ENCODE results near the gene TMEM190. TPM values are rescaled to one million over a fixed set of nuclear protein-coding genes. Genes with fewer than 3 reads are reported as not detected.

Gene TMEM190
- total and polyA plus RNA-seq, 2 experiments from 2014 or later, result 6.6 TPM; not detected in 1

- no peak overlapping the region for H3K27ac ChIP-seq
These were observed 29.7 kb upstream of the TMEM190 start for GRCh38 chr19:55346725-55347441.

GRCh38 chr19:55347442-55348009, 29.1 kb upstream of the TMEM190 start:
- no peaks in the 10 kb centered on the region for H3K4me1 ChIP-seq (ENCODE audit: insufficient read depth)
- H3K4me2 ChIP-seq, result no peak overlapping the region
- H3K9me2 ChIP-seq (replicated peaks; ENCODE audit: insufficient read depth), result no peaks in the 10 kb centered on the region
- 94% methylated on average over 8 of the region's 10 CpGs for WGBS (ENCODE audit: low lambda C conversion rate, missing lambda C conversion rate)
- DNase-seq (ENCODE audit: low spot score), result no peak
- H3K36me3 ChIP-seq (replicated peaks; ENCODE audit: insufficient read depth, low read depth), result no peaks in the 10 kb centered on the region
- no peak for TF ChIP-seq EZH2 (IDR thresholded peaks at IDR 0.05; ENCODE audit: borderline replicate concordance)
- TF ChIP-seq, protein P1, sequence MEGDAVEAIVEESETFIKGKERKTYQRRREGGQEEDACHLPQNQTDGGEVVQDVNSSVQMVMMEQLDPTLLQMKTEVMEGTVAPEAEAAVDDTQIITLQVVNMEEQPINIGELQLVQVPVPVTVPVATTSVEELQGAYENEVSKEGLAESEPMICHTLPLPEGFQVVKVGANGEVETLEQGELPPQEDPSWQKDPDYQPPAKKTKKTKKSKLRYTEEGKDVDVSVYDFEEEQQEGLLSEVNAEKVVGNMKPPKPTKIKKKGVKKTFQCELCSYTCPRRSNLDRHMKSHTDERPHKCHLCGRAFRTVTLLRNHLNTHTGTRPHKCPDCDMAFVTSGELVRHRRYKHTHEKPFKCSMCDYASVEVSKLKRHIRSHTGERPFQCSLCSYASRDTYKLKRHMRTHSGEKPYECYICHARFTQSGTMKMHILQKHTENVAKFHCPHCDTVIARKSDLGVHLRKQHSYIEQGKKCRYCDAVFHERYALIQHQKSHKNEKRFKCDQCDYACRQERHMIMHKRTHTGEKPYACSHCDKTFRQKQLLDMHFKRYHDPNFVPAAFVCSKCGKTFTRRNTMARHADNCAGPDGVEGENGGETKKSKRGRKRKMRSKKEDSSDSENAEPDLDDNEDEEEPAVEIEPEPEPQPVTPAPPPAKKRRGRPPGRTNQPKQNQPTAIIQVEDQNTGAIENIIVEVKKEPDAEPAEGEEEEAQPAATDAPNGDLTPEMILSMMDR (IDR thresholded peaks at IDR 0.05; ENCODE audit: poor library complexity), result no peak
- no peak for TF ChIP-seq EZH2phosphoT487 (IDR thresholded peaks at IDR 0.05; ENCODE audit: low read depth, severe bottlenecking, unreplicated experiment)
- no peak overlapping the region for H3K4me3 ChIP-seq
- H3K27me3 ChIP-seq, result peaks cover 11% of the 10 kb centered on the region
- H3K79me2 ChIP-seq, result no peaks in the 10 kb centered on the region
- no peaks in the 10 kb centered on the region for H3K9me3 ChIP-seq (ENCODE audit: low read depth)
- no peaks in the 10 kb centered on the region for H4K20me1 ChIP-seq (ENCODE audit: insufficient read depth, poor library complexity, severe bottlenecking)
- no peak overlapping the region for H2AFZ ChIP-seq
- H3K27ac ChIP-seq, result no peak overlapping the region

More at GRCh38 chr19:55346725-55347441, 29.7 kb upstream of the TMEM190 start:
- Histone ChIP-seq H3K79me2 (peaks cover 1% of the 10 kb centered on the region), H3K9me2 (replicated peaks; ENCODE audit: insufficient read depth) (no peaks in the 10 kb centered on the region), H3K4me1 (ENCODE audit: insufficient read depth) (no peaks in the 10 kb centered on the region), H3K36me3 (replicated peaks; ENCODE audit: insufficient read depth, low read depth) (no peaks in the 10 kb centered on the region), H4K20me1 (ENCODE audit: insufficient read depth, poor library complexity, severe bottlenecking) (no peaks in the 10 kb centered on the region), H2AFZ (no peak overlapping the region), H3K4me2 (no peak overlapping the region), H3K27me3 (peaks cover 6% of the 10 kb centered on the region), H3K4me3 (no peak overlapping the region), H3K9me3 (ENCODE audit: low read depth) (no peaks in the 10 kb centered on the region)
- DNase-seq (ENCODE audit: low spot score), result no peak
- no peak for TF ChIP-seq EZH2phosphoT487 (IDR thresholded peaks at IDR 0.05; ENCODE audit: low read depth, severe bottlenecking, unreplicated experiment)
- TF ChIP-seq, protein P1 (IDR thresholded peaks at IDR 0.05; ENCODE audit: poor library complexity), result no peak
- no peak for TF ChIP-seq EZH2 (IDR thresholded peaks at IDR 0.05; ENCODE audit: borderline replicate concordance)
- 94% methylated on average over 15 of the region's 41 CpGs for WGBS (ENCODE audit: low lambda C conversion rate, missing lambda C conversion rate)

DNA sequence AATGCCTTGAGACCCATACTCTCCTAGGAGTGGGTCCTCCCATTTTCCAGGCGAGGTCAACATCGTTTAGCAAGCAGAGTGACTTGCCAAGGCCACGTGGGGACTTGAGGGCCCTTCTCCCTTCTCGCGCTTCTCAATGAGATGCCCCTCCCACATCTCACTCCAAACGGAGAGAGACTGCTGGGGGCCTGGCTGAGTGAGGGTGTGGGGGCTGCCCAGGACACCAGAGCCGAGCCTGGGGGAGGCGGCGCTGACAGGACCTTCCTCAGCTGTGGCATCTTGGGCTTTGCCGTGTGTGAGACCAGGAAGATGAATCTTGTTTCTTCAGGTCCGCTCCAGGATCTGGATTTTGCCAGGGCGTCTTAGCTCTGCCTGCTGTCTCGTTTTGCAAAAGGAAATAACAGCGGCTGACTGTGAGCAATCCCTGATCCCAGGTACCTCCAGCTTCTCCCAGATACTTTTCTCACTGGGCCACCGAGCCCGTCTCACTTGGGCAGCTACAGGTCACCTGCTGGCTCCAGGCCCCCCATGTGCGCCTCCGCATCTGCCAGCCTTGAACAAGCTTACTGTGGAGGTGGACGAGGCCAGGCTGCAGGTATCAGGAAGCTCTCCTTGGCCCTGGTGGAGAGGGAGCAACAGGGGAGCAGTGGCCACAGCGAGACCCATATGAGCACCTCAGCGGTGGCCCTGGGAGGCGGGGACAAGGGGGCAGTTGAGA, 28.1 kb upstream of the TMEM190 start:
- peaks cover 21% of the 10 kb centered on the region for H3K27me3 ChIP-seq
- no peak for DNase-seq (ENCODE audit: low spot score)
- peaks cover 3% of the 10 kb centered on the region for H3K4me1 ChIP-seq (ENCODE audit: insufficient read depth)
- 57% methylated on average over 22 of the region's 22 CpGs for WGBS (ENCODE audit: low lambda C conversion rate, missing lambda C conversion rate)
- H3K9me3 ChIP-seq (ENCODE audit: low read depth), result no peaks in the 10 kb centered on the region
- no peak overlapping the region for H3K4me3 ChIP-seq
- no peaks in the 10 kb centered on the region for H3K9me2 ChIP-seq (replicated peaks; ENCODE audit: insufficient read depth)
- H3K79me2 ChIP-seq, result no peaks in the 10 kb centered on the region
- no peak for TF ChIP-seq EZH2 (IDR thresholded peaks at IDR 0.05; ENCODE audit: borderline replicate concordance)
- TF ChIP-seq, protein P1 (IDR thresholded peaks at IDR 0.05; ENCODE audit: poor library complexity), result no peak
- no peak for TF ChIP-seq EZH2phosphoT487 (IDR thresholded peaks at IDR 0.05; ENCODE audit: low read depth, severe bottlenecking, unreplicated experiment)
- H3K27ac ChIP-seq, result no peak overlapping the region
- no peak overlapping the region for H3K4me2 ChIP-seq
- H4K20me1 ChIP-seq (ENCODE audit: insufficient read depth, poor library complexity, severe bottlenecking), result no peaks in the 10 kb centered on the region
- H2AFZ ChIP-seq, result no peak overlapping the region
- no peaks in the 10 kb centered on the region for H3K36me3 ChIP-seq (replicated peaks; ENCODE audit: insufficient read depth, low read depth)

Data from hepatocyte (in vitro differentiated cells).